CD4-positive, alpha-beta T cell (primary cell): ENCODE results near the gene KLHL33. TPM values are rescaled to one million over a fixed set of nuclear protein-coding genes. Genes with fewer than 3 reads are reported as not detected.
"Not testable (repeated sequence)": the region's sequence is repeated elsewhere in the genome, so short reads cannot be mapped to it uniquely, and the experiment has no call there.

Experiments used
- ATAC-seq: fragments of 200-7000 bp; cut with Tn5 transposase; one replicate; pipeline ENCODE4 v1.10.0; 2022; ENCODE audit warnings: mild to moderate bottlenecking; ENCODE audit not compliant: poor library complexity
- CTCF ChIA-PET: fragments of 350-600 bp; sonication (Branson Sonifier 250); formaldehyde crosslinking; loops from one replicate; lab custom pipeline; 2021; ENCODE audit warnings: antibody characterized with exemption, inconsistent platforms; lab: Charles Lee
- POLR2A ChIA-PET: fragments of 350-600 bp; sonication (Branson Sonifier 250); formaldehyde crosslinking; loops from one replicate; lab custom pipeline; 2021; ENCODE audit warnings: antibody characterized with exemption, inconsistent platforms; lab: Charles Lee
- DNase-seq, 14 experiments: peaks; one replicate each; pipeline ENCODE4 v3.0.0-alpha.2; 2013 to 2020; ENCODE audit warnings: mixed read lengths in 2 of 14
- H3K27ac ChIP-seq, 2 donors: one replicate each; pipeline versions ENCODE4 v1.5.1 to v1.7.0; 2013; ENCODE audit warnings: low read length in 2 of 2, low read depth in 1 of 2, mild to moderate bottlenecking in 1 of 2
- H3K27me3 ChIP-seq, 2 experiments: 1 replicate in 1 of 2; 2 replicates in 1 of 2; pipeline versions ENCODE4 v1.6.1 to v1.7.0; 2013; ENCODE audit warnings: low read length in 2 of 2, control low read depth in 1 of 2, mild to moderate bottlenecking in 1 of 2, moderate library complexity in 1 of 2; ENCODE audit not compliant: insufficient read depth in 2 of 2, control insufficient read depth in 1 of 2
- H3K36me3 ChIP-seq: one replicate; pipeline ENCODE4 v1.6.1; 2013; ENCODE audit warnings: low read length, control low read depth; ENCODE audit not compliant: insufficient read depth
- H3K4me1 ChIP-seq: one replicate; pipeline ENCODE4 v1.6.1; 2013; ENCODE audit warnings: low read length, control low read depth; ENCODE audit not compliant: insufficient read depth
- H3K4me3 ChIP-seq: one replicate; pipeline ENCODE4 v1.5.1; 2013; ENCODE audit warnings: mild to moderate bottlenecking, low read length, moderate library complexity
- H3K9me3 ChIP-seq, 2 experiments: 1 replicate in 1 of 2; 2 replicates in 1 of 2; pipeline versions ENCODE4 v1.6.1 to v1.7.0; 2013; ENCODE audit warnings: low read length in 2 of 2, mild to moderate bottlenecking in 2 of 2, control low read depth in 1 of 2, moderate library complexity in 1 of 2; ENCODE audit not compliant: control insufficient read depth in 1 of 2, insufficient read depth in 1 of 2
- H3K27ac Mint-ChIP-seq: one replicate; pipeline ENCODE4 v1.8.0; 2020; ENCODE audit warnings: mixed read lengths
- H3K27me3 Mint-ChIP-seq: one replicate; pipeline ENCODE4 v1.8.0; 2021; ENCODE audit warnings: mixed read lengths
- H3K36me3 Mint-ChIP-seq: one replicate; pipeline ENCODE4 v1.8.0; 2021; ENCODE audit warnings: low read depth, mixed read lengths
- H3K4me1 Mint-ChIP-seq: one replicate; pipeline ENCODE4 v1.8.0; 2021; ENCODE audit warnings: low read depth, mixed read lengths
- H3K4me3 Mint-ChIP-seq: one replicate; pipeline ENCODE4 v1.8.0; 2020; ENCODE audit warnings: mild to moderate bottlenecking, mixed read lengths
- H3K9me3 Mint-ChIP-seq: one replicate; pipeline ENCODE4 v1.8.0; 2020; ENCODE audit warnings: mixed read lengths
- intact Hi-C, 2 experiments: fragments of 100-400 bp; cut with DNase I in 1 of 2; cut with micrococcal nuclease in 1 of 2; formaldehyde crosslinking; loops; one replicate each; pipeline versions ENCODE4 v1.15.1 to v1.9.0; 2023 to 2025; cut with DNase I, micrococcal nuclease
- total RNA-seq, 174 experiments: library from RNA in 2 of 174; stranded (reverse) in 2 of 174; gene quantifications; one replicate each; pipeline ENCODE4 v1.2.3 and lab custom pipeline; 2021 to 2026
- TF ChIP-seq, protein P1 (sequence below): fragments of 200-600 bp; IDR thresholded peaks from one replicate; pipeline ENCODE4 v1.8.0; 2022; ENCODE audit warnings: antibody characterized with exemption, mild to moderate bottlenecking

The KLHL33 gene
- total RNA-seq, 2 experiments from 2014 or later, result 0.19 to 0.31 TPM

DNA sequence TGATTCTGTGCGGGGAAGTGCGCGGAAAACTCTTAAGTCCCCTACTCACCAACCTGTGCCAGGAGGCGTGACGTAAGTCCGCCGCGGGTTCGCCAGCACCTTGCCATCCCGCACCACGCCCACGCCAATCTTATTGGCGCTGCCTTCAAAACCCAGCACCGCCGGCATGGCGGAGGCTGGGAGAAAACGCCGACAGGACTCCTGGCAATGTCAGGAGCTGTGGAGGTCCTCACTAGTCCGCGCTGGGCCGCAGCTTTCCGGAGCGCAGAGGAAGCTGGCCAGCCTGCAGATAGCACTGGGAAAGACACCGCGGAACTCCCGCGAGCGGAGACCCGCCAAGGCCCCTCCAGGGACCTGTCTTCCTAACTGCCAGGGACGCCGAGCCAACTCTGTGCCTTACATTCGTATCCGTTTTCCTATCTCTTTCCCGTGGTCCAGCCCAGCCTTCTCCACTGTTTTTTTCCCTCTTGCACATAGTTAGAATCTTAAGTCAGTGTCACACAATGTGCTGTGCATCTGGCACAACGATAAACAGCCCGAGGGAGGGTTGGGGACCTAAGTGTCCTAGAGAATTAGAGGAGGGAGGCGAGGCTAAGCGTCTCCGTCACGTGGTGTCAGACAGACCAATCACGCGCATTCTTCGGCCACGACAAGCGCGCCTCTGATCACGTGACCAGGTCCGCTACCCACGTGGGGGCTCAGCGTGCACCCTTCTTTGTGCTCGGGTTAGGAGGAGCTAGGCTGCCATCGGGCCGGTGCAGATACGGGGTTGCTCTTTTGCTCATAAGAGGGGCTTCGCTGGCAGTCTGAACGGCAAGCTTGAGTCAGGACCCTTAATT, 18.8 kb upstream of the KLHL33 start, which contains the start of the genes APEX1 and OSGEP:
Gene APEX1, plus strand, starts transcription at position 711 of the 839 bp plus-strand sequence. CDS start 420 bp downstream, outside the sequence.
Gene OSGEP, minus strand, starts transcription at position 297 of the 839 bp plus-strand sequence. Its CDS starts 129 bp downstream, at position 168.
- no peaks in the 10 kb centered on the region for H3K27me3 ChIP-seq
- DNase-seq (peak; percentile 94 to 100 (median 97)), ATAC-seq (peak; percentile 77)
- TF ChIP-seq, protein P1, sequence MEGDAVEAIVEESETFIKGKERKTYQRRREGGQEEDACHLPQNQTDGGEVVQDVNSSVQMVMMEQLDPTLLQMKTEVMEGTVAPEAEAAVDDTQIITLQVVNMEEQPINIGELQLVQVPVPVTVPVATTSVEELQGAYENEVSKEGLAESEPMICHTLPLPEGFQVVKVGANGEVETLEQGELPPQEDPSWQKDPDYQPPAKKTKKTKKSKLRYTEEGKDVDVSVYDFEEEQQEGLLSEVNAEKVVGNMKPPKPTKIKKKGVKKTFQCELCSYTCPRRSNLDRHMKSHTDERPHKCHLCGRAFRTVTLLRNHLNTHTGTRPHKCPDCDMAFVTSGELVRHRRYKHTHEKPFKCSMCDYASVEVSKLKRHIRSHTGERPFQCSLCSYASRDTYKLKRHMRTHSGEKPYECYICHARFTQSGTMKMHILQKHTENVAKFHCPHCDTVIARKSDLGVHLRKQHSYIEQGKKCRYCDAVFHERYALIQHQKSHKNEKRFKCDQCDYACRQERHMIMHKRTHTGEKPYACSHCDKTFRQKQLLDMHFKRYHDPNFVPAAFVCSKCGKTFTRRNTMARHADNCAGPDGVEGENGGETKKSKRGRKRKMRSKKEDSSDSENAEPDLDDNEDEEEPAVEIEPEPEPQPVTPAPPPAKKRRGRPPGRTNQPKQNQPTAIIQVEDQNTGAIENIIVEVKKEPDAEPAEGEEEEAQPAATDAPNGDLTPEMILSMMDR, result no peak
- Mint-ChIP-seq H3K9me3 (no peaks in the 10 kb centered on the region), H3K27me3 (no peaks in the 10 kb centered on the region), H3K27ac (no peak within 1 kb of the TSS), H3K4me1 (peaks cover 6% of the 10 kb centered on the region), H3K36me3 (peaks cover 39% of the 10 kb centered on the region), H3K4me3 (no peak within 1 kb of the TSS)
- peak within 1 kb of the TSS; percentile 66 for H3K4me3 ChIP-seq
- H3K4me1 ChIP-seq, result peaks cover 37% of the 10 kb centered on the region
- peaks cover 62% of the 10 kb centered on the region for H3K36me3 ChIP-seq
- peak within 1 kb of the TSS; percentile 92 to 97 for H3K27ac ChIP-seq
- ChIA-PET CTCF (interaction anchor here (0.9 to 1.8 kb wide), 5 partner anchors 15 to 158 kb away, joined by 3 to 7 read pairs (median 4); partner anchors contain the start of genes PARP2, PNP and TEP1), POLR2A (interaction anchor here (0.7 to 3.8 kb wide), 26 partner anchors 9 to 228 kb away, joined by 3 to 33 read pairs (median 6); partner anchors contain the start of genes CCNB1IP1, PARP2, PNP and RNASE4)
- intact Hi-C loops, result loop anchor here (1.0 to 5.0 kb wide), 12 partner anchors 14 to 998 kb away; partner anchors contain the start of genes CCNB1IP1 (in 2 of the 2), PNP (in 2 of the 2), TEP1 (in 2 of the 2) and RNASE4 (in 1 of the 2)
- H3K9me3 ChIP-seq, result no peaks in the 10 kb centered on the region

DNA sequence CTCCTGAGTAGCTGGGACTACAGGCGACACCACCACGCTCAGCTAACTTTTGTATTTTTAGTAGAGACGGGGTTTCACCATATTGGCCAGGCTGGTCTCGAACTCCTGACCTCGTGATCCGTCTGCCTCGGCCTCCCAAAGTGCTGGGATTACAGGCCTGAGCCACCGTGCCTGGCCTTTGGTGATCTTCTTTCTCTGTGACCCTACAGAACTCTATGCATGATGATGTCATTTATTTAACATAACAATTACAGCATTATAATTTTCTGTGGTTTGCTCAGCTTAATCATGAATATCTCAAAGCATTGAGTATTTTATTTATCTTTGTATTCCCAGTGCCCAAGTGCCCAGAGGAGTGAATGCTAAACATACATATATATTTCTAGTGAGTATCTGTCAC, 16.9 kb upstream of the KLHL33 start:
- H3K4me3 ChIP-seq, DNase-seq, ATAC-seq, H3K27me3 ChIP-seq, H3K9me3 ChIP-seq, CTCF ChIA-PET, H3K4me1 Mint-ChIP-seq, H3K27me3 Mint-ChIP-seq, POLR2A ChIA-PET, H3K9me3 Mint-ChIP-seq, H3K27ac ChIP-seq: not testable (repeated sequence)
- Histone ChIP-seq H3K4me1 (peaks cover 23% of the 10 kb centered on the region), H3K36me3 (peaks cover 61% of the 10 kb centered on the region)
- intact Hi-C loops, result loop anchor here in 1 of 2 experiments (5.0 kb wide), 2 partner anchors 154 to 229 kb away; partner anchors contain the start of gene RNASE4
- Mint-ChIP-seq H3K36me3 (peaks cover 27% of the 10 kb centered on the region), H3K27ac (peak overlapping the region; percentile 60), H3K4me3 (peak overlapping the region; percentile 26)

DNA sequence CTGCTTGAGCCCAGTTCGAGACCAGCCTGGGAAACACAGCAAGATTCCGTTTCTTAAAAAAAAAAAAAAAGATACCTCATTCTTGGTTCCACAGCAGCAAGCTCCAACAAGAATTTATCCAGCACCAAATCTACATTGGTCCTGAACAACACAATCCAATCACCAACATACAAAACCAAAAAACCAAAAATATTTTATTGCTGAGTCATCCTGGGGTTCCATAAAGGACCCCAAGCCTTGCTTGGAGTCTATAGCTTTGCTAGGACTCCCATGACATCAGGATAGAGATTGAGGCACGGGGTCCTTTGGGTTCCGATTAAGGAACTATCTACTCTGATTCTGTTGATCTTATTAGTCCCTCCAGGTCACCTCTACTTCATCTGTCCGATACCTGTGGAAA, 10.9 kb upstream of the KLHL33 start:
- ATAC-seq (no peak), DNase-seq (no peak)
- Histone ChIP-seq H3K4me1 (peaks cover under 1% of the 10 kb centered on the region), H3K4me3 (no peak overlapping the region), H3K36me3 (peaks cover 65% of the 10 kb centered on the region), H3K27me3 (no peaks in the 10 kb centered on the region), H3K27ac (no peak overlapping the region), H3K9me3 (no peaks in the 10 kb centered on the region)
- Mint-ChIP-seq H3K4me1 (peaks cover 3% of the 10 kb centered on the region), H3K4me3 (no peak overlapping the region), H3K9me3 (no peaks in the 10 kb centered on the region), H3K27ac (no peak overlapping the region), H3K27me3 (no peaks in the 10 kb centered on the region), H3K36me3 (peaks cover 11% of the 10 kb centered on the region)
- intact Hi-C loops, result no loop called here
- TF ChIP-seq, protein P1, result no peak
- POLR2A ChIA-PET, result interaction anchor here (1.5 kb wide), 1 partner anchor 31 kb away, joined by 3 read pairs; no protein-coding TSS in a partner anchor
- CTCF ChIA-PET, result no interaction called here

DNA sequence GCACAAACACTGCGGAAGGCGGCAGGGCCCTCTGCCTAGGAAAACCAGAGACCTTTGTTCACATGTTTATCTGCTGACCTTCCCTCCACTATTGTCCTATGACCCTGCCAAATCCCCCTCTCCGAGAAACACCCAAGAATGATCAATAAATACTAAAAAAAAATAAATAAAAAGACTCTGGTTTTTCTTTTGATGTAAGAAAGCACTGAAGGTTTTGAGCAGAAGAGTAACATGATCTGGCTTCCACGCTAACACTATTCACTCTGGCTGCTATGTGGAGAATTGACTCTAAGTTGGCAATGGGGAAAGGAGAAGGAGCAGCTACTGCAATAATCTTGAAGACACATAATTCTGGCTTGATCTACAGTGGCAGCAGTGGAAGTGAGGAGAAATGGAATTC, 7.7 kb upstream of the KLHL33 start:
- H3K9me3 ChIP-seq, H3K9me3 Mint-ChIP-seq, CTCF ChIA-PET, DNase-seq, POLR2A ChIA-PET, H3K27me3 ChIP-seq, H3K4me3 Mint-ChIP-seq, H3K27me3 Mint-ChIP-seq, H3K27ac ChIP-seq, ATAC-seq, H3K4me3 ChIP-seq, intact Hi-C loops, H3K27ac Mint-ChIP-seq, H3K36me3 Mint-ChIP-seq: not testable (repeated sequence)
- peaks cover 22% of the 10 kb centered on the region for H3K4me1 Mint-ChIP-seq
- Histone ChIP-seq H3K36me3 (peaks cover 34% of the 10 kb centered on the region), H3K4me1 (peaks cover 21% of the 10 kb centered on the region)
